B cell (primary cell): ENCODE data around the gene RAB3D. TPM values are rescaled to one million over a fixed set of nuclear protein-coding genes. Genes with fewer than 3 reads are reported as not detected.

Experiments used
- ATAC-seq: fragments of 200-7000 bp; cut with Tn5 transposase; one replicate; pipeline ENCODE4 v1.10.0; 2021; ENCODE audit warnings: low read depth, mild to moderate bottlenecking, moderate number of reproducible peaks, moderate library complexity
- CTCF ChIA-PET: fragments of 350-600 bp; sonication (Branson Sonifier 250); formaldehyde crosslinking; loops from one replicate; lab custom pipeline; 2021; ENCODE audit warnings: antibody characterized with exemption, inconsistent platforms; lab: Charles Lee
- POLR2A ChIA-PET: fragments of 350-600 bp; sonication (Branson Sonifier 250); formaldehyde crosslinking; loops from one replicate; lab custom pipeline; 2021; ENCODE audit warnings: antibody characterized with exemption; lab: Charles Lee
- DNase-seq: peaks from one replicate; pipeline ENCODE4 v3.0.0; 2013
- H2AFZ ChIP-seq: 2 replicates; pipeline ENCODE4 v1.6.1; 2012; ENCODE audit warnings: mild to moderate bottlenecking, low read depth, low read length; ENCODE audit not compliant: insufficient read depth, poor library complexity, severe bottlenecking
- H3K27ac ChIP-seq, 2 donors: 1 replicate in 1 of 2; 2 replicates in 1 of 2; pipeline ENCODE4 v1.5.1; 2012 to 2013; ENCODE audit warnings: low read length in 2 of 2, mild to moderate bottlenecking in 2 of 2, moderate library complexity in 1 of 2
- H3K27me3 ChIP-seq, 4 experiments: fragments of 200-600 bp in 1 of 4; sonication (generic) in 1 of 4; replicated peaks in 1 of 4; 1 replicate in 2 of 4; 2 replicates in 2 of 4; pipeline versions ENCODE4 v1.6.1 to v1.7.0; 2013 to 2016; ENCODE audit warnings: low read length in 3 of 4, mild to moderate bottlenecking in 2 of 4, mixed read lengths in 1 of 4, moderate library complexity in 1 of 4; ENCODE audit not compliant: insufficient read depth in 4 of 4, control insufficient read depth in 3 of 4; ENCODE audit errors: control extremely low read depth in 1 of 4
- H3K36me3 ChIP-seq, 2 experiments: replicated peaks in 1 of 2; 1 replicate in 1 of 2; 2 replicates in 1 of 2; pipeline versions ENCODE4 v1.6.1 to v1.7.1; 2013; ENCODE audit warnings: low read length in 1 of 2; ENCODE audit not compliant: insufficient read depth in 2 of 2, control insufficient read depth in 1 of 2; ENCODE audit errors: control extremely low read depth in 1 of 2, extremely low read depth in 1 of 2
- H3K4me1 ChIP-seq, 2 donors: fragments of 200-600 bp in 1 of 2; sonication (generic) in 1 of 2; 1 replicate in 1 of 2; 2 replicates in 1 of 2; pipeline versions ENCODE4 v1.5.1 to v1.6.1; 2013 to 2017; ENCODE audit warnings: low read length in 2 of 2; ENCODE audit not compliant: control insufficient read depth in 2 of 2, insufficient read depth in 2 of 2
- H3K4me2 ChIP-seq: replicated peaks from 2 replicates; pipeline ENCODE3; 2012; ENCODE audit warnings: mild to moderate bottlenecking, low read depth, low read length; ENCODE audit not compliant: poor library complexity, severe bottlenecking
- H3K4me3 ChIP-seq, 5 experiments: fragments of 200-600 bp in 1 of 5; sonication (generic) in 1 of 5; 1 replicate in 3 of 5; 2 replicates in 2 of 5; pipeline versions ENCODE4 v1.5.1 to v1.7.0; 2011 to 2016; ENCODE audit warnings: low read length in 4 of 5, mild to moderate bottlenecking in 4 of 5, low read depth in 2 of 5, control low read depth in 1 of 5, moderate library complexity in 1 of 5; ENCODE audit not compliant: insufficient read depth in 1 of 5; ENCODE audit errors: control extremely low read depth in 1 of 5, extremely low read depth in 1 of 5
- H3K79me2 ChIP-seq: fragments of 200-600 bp; sonication (generic); one replicate; pipeline ENCODE4 v1.6.0; 2016; ENCODE audit warnings: low read length; ENCODE audit not compliant: control insufficient read depth, insufficient read depth
- H3K9ac ChIP-seq: fragments of 200-600 bp; sonication (generic); 2 replicates; pipeline ENCODE4 v1.6.1; 2017; ENCODE audit warnings: mild to moderate bottlenecking, low read length, moderate library complexity
- H3K9me3 ChIP-seq, 3 donors: one replicate each; pipeline versions ENCODE4 v1.6.1 to v1.7.1; 2013; ENCODE audit warnings: low read length in 2 of 3; ENCODE audit not compliant: control insufficient read depth in 2 of 3, insufficient read depth in 1 of 3; ENCODE audit errors: control extremely low read depth in 1 of 3
- H4K20me1 ChIP-seq: 2 replicates; pipeline ENCODE4 v1.6.0; 2012; ENCODE audit warnings: mild to moderate bottlenecking, low read length; ENCODE audit not compliant: insufficient read depth, control insufficient read depth, poor library complexity, severe bottlenecking
- H3K27ac Mint-ChIP-seq: one replicate; pipeline ENCODE4 v1.8.0; 2021; ENCODE audit warnings: mixed read lengths
- H3K27me3 Mint-ChIP-seq: one replicate; pipeline ENCODE4 v1.8.0; 2021; ENCODE audit warnings: mixed read lengths
- H3K4me1 Mint-ChIP-seq: one replicate; pipeline ENCODE4 v1.8.0; 2021; ENCODE audit warnings: mixed read lengths
- H3K4me3 Mint-ChIP-seq: one replicate; pipeline ENCODE4 v1.8.0; 2021; ENCODE audit warnings: mixed read lengths
- H3K9me3 Mint-ChIP-seq: one replicate; pipeline ENCODE4 v1.8.0; 2022; ENCODE audit warnings: mixed read lengths; ENCODE audit not compliant: insufficient read depth
- EZH2 ChIP-seq: IDR thresholded peaks from 2 replicates; pipeline ENCODE4 v1.6.1; 2012; ENCODE audit warnings: borderline replicate concordance, low read depth, mild to moderate bottlenecking, moderate library complexity, low read length; ENCODE audit not compliant: insufficient read depth, poor library complexity, severe bottlenecking
- WGBS: methylation state at CpG from one replicate; pipeline ENCODE4 v1.1.5; 2013; ENCODE audit warnings: missing lambda C conversion rate; ENCODE audit not compliant: insufficient coverage; 5-methylcytosine and 5-hydroxymethylcytosine counted together
- intact Hi-C: fragments of 100-400 bp; cut with micrococcal nuclease; formaldehyde crosslinking; loops from one replicate; pipeline ENCODE4 v1.10.0; 2022
- polyA plus RNA-seq: library from polyadenylated mRNA; depleted of rRNA; stranded (reverse); fragments of >200 nt; gene quantifications from 2 replicates; pipeline ENCODE4 v1.2.3, GENCODE V29; 2012
- total RNA-seq, 2 donors: library from RNA; stranded (reverse); fragments of 120-200 nt in 1 of 2; gene quantifications; 1 replicate in 1 of 2; 2 replicates in 1 of 2; pipeline versions ENCODE4 v1.2.3 to v1.2.4, GENCODE V29; 2013 to 2022
- TF ChIP-seq, protein P1 (sequence below): fragments of 200-600 bp; IDR thresholded peaks from one replicate; pipeline ENCODE4 v1.8.0; 2022; ENCODE audit warnings: antibody characterized with exemption, mild to moderate bottlenecking

The RAB3D gene
- total and polyA plus RNA-seq, 2 donors (not counting 1 experiment from before 2014, with no cell fraction given) = 5.3 to 8.9 TPM

DNA sequence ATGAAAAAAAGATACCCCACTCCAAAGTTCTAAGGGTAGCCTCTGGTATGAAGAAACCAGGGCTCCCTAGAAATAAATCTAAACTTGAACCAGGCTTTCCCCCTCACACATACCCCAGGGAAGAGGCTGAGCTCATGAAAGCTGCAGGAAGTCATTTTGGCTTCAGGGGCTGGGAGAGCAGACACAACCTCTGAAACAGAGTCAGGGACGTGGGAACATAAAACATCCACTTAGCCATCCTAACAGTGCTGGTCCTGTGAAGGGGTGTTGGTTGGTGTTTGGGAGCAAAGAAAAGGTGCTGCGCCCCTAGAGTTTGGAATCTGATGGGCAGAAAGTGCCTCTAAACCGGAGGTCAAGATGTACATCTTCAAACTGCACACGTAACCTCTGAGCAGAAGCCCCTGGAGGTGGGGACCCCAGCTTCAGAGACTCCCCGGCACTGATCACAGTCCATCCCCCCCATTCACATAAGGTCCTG is 15.8 kb downstream of the RAB3D start:
- no peaks in the 10 kb centered on the region for H3K9me3 Mint-ChIP-seq
- no peak overlapping the region for H3K27ac Mint-ChIP-seq
- no peaks in the 10 kb centered on the region for H3K27me3 Mint-ChIP-seq
- no peak for TF ChIP-seq EZH2
- TF ChIP-seq, protein P1, sequence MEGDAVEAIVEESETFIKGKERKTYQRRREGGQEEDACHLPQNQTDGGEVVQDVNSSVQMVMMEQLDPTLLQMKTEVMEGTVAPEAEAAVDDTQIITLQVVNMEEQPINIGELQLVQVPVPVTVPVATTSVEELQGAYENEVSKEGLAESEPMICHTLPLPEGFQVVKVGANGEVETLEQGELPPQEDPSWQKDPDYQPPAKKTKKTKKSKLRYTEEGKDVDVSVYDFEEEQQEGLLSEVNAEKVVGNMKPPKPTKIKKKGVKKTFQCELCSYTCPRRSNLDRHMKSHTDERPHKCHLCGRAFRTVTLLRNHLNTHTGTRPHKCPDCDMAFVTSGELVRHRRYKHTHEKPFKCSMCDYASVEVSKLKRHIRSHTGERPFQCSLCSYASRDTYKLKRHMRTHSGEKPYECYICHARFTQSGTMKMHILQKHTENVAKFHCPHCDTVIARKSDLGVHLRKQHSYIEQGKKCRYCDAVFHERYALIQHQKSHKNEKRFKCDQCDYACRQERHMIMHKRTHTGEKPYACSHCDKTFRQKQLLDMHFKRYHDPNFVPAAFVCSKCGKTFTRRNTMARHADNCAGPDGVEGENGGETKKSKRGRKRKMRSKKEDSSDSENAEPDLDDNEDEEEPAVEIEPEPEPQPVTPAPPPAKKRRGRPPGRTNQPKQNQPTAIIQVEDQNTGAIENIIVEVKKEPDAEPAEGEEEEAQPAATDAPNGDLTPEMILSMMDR = no peak
- peak overlapping the region in 1 of 5 experiments; percentile 21 for H3K4me3 ChIP-seq
- peak overlapping the region; percentile 56 for H2AFZ ChIP-seq
- no peaks in the 10 kb centered on the region for H3K79me2 ChIP-seq
- no peaks in the 10 kb centered on the region for H4K20me1 ChIP-seq
- peaks cover 0 to 1% of the 10 kb centered on the region in 2 experiments for H3K36me3 ChIP-seq
- H3K4me3 Mint-ChIP-seq = peak overlapping the region; percentile 75
- peak overlapping the region in 1 of 2 donors; percentile 61 for H3K27ac ChIP-seq
- H3K4me2 ChIP-seq = peak overlapping the region; percentile 72
- H3K9me3 ChIP-seq = peaks cover 0 to 5% (median 0%) of the 10 kb centered on the region in 3 donors
- ChIA-PET POLR2A (interaction anchor here (0.6 kb wide), 1 partner anchor 51 kb away, joined by 3 read pairs; the partner anchor contains the start of gene SWSAP1), CTCF (interaction anchor here (1.0 to 2.1 kb wide), 5 partner anchors 8 to 60 kb away, joined by 3 to 10 read pairs (median 4); no protein-coding TSS in a partner anchor)
- 43% methylated on average over 5 of the region's 5 CpGs for WGBS
- H3K27me3 ChIP-seq = peaks cover 0 to 5% (median 0%) of the 10 kb centered on the region in 4 experiments
- peaks cover 31 to 43% of the 10 kb centered on the region in 2 donors for H3K4me1 ChIP-seq
- intact Hi-C loops = no loop called here
- H3K9ac ChIP-seq = no peak overlapping the region
- ATAC-seq (no peak), DNase-seq (no peak)
- H3K4me1 Mint-ChIP-seq = peaks cover 40% of the 10 kb centered on the region

DNA sequence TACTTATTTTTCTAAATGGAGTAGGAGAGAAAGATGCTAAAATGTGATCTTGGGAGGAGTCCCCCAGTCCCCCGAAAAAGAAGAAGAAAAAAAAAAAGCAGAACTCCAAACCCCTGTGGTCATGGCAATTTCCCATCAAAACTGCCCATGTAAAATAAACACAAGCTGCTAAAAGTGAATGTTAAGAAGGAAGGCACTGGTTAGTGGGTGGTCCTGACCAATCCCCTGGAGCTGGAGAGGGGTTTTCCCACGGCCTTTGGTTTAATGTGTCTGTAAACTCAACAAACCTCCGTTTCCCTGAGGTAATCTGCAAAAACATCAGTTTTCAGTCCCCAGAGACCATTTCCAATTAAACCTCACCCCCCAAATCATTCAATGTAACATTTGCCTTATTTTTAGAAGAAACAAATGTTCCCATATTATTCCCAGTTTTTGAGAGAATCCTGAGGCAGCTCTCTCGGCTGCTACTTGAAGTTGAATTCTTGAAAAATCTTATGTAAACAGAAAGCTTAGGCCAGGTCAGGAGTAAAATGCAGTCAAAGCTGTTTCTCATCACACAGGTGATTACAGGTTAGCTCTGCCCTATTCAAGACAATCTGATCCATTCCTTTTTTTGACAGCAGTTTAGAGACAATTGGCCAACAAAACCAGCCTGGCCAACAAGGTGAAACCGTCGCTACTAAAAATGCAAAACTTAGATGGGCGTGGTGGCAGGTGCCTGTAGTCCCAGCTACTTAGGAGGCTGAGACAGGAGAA is 17.0 kb downstream of the RAB3D start:
- ChIA-PET CTCF (interaction anchor here (0.6 to 2.1 kb wide), 7 partner anchors 10 to 130 kb away, joined by 3 to 6 read pairs (median 4); no protein-coding TSS in a partner anchor), POLR2A (no interaction called here)
- Mint-ChIP-seq H3K4me3 (no peak overlapping the region), H3K4me1 (peaks cover 43% of the 10 kb centered on the region), H3K27me3 (no peaks in the 10 kb centered on the region), H3K27ac (no peak overlapping the region), H3K9me3 (no peaks in the 10 kb centered on the region)
- Histone ChIP-seq H3K36me3 (peaks cover 0 to 1% of the 10 kb centered on the region in 2 experiments), H4K20me1 (no peaks in the 10 kb centered on the region), H2AFZ (no peak overlapping the region), H3K27me3 (peaks cover 0 to 5% (median 0%) of the 10 kb centered on the region in 4 experiments), H3K27ac (no peak overlapping the region), H3K4me1 (peaks cover 31 to 47% of the 10 kb centered on the region in 2 donors), H3K9me3 (peaks cover 0 to 5% (median 0%) of the 10 kb centered on the region in 3 donors), H3K4me3 (no peak overlapping the region), H3K79me2 (no peaks in the 10 kb centered on the region), H3K4me2 (peak overlapping the region; percentile 1), H3K9ac (no peak overlapping the region)
- no peak for TF ChIP-seq EZH2
- TF ChIP-seq, protein P1 = no peak
- intact Hi-C loops = no loop called here
- DNase-seq (no peak), ATAC-seq (no peak)
- 39% methylated on average over 4 of the region's 7 CpGs for WGBS
